Measurements from ENCODE around the gene C2CD4D. TPM values are rescaled to one million over a fixed set of nuclear protein-coding genes. Genes with fewer than 3 reads are reported as not detected.

C2CD4D gene
- total RNA-seq, 1 donor: not detected

- TF ChIP-seq CTCF (IDR thresholded peaks at IDR 0.05; ENCODE audit: insufficient read depth, low read depth, low read length): no peak
- DNase-seq (ENCODE audit: low read depth): no peak
- H3K4me3 ChIP-seq (ENCODE audit: low read depth, low read length): no peak overlapping the region
Measured at GRCh38 chr1:151807766-151808165, 31.9 kb downstream of the C2CD4D start.

GRCh38 chr1:151807131-151807530 is 32.5 kb downstream of the C2CD4D start:
- no peak for TF ChIP-seq CTCF (IDR thresholded peaks at IDR 0.05; ENCODE audit: insufficient read depth, low read depth, low read length)
- DNase-seq (ENCODE audit: low read depth): no peak
- no peak overlapping the region for H3K4me3 ChIP-seq (ENCODE audit: low read depth, low read length)

GRCh38 chr1:151806170-151806569 is 33.5 kb downstream of the C2CD4D start:
- no peak for DNase-seq (ENCODE audit: low read depth)
- no peak overlapping the region for H3K4me3 ChIP-seq (ENCODE audit: low read depth, low read length)
- no peak for TF ChIP-seq CTCF (IDR thresholded peaks at IDR 0.05; ENCODE audit: insufficient read depth, low read depth, low read length)

- no peak for TF ChIP-seq CTCF (IDR thresholded peaks at IDR 0.05; ENCODE audit: insufficient read depth, low read depth, low read length)
- no peak within 1 kb of the TSS for H3K4me3 ChIP-seq (ENCODE audit: low read depth, low read length)
- DNase-seq (ENCODE audit: low read depth): no peak
Measured at GRCh38 chr1:151805066-151805820, 34.4 kb downstream of the C2CD4D start, which contains the start of gene LINGO4. Gene LINGO4 (minus strand): TSS chr1:151805419. CDS start chr1:151802704, 2,715 bp downstream.

- H3K4me3 ChIP-seq (ENCODE audit: low read depth, low read length): no peak overlapping the region
- no peak for TF ChIP-seq CTCF (IDR thresholded peaks at IDR 0.05; ENCODE audit: insufficient read depth, low read depth, low read length)
- DNase-seq (ENCODE audit: low read depth): no peak
Measured at GRCh38 chr1:151803915-151804314, 35.7 kb downstream of the C2CD4D start.

- no peak for TF ChIP-seq CTCF (IDR thresholded peaks at IDR 0.05; ENCODE audit: insufficient read depth, low read depth, low read length)
- DNase-seq (ENCODE audit: low read depth): no peak
- no peak overlapping the region for H3K4me3 ChIP-seq (ENCODE audit: low read depth, low read length)
Measured at GRCh38 chr1:151803164-151803563, 36.5 kb downstream of the C2CD4D start.

- no peak for DNase-seq (ENCODE audit: low read depth)
- H3K4me3 ChIP-seq (ENCODE audit: low read depth, low read length): no peak overlapping the region
- TF ChIP-seq CTCF (IDR thresholded peaks at IDR 0.05; ENCODE audit: insufficient read depth, low read depth, low read length): no peak
Measured at GRCh38 chr1:151802372-151802771, 37.2 kb downstream of the C2CD4D start.
